Measurements from ENCODE around the gene LHFPL6. TPM values are rescaled to one million over a fixed set of nuclear protein-coding genes. Genes with fewer than 3 reads are reported as not detected.

LHFPL6 gene
- total RNA-seq, 1 donor from 2014 or later = 5.3 TPM

GRCh38 chr13:39509616-39510315 lies 93.2 kb downstream of the LHFPL6 start:
- DNase-seq (ENCODE audit: low read depth) (no peak), FAIRE-seq (no peak)
- H3K36me3 ChIP-seq (ENCODE audit: control insufficient read depth, insufficient read depth, low read length) = no peaks in the 10 kb centered on the region
- no peaks in the 10 kb centered on the region for H3K27me3 ChIP-seq (ENCODE audit: control insufficient read depth, insufficient read depth, low read length)
- no peak for TF ChIP-seq CTCF (IDR thresholded peaks at IDR 0.05; ENCODE audit: insufficient read depth, low read length, severe bottlenecking)
- H3K4me3 ChIP-seq (ENCODE audit: low read depth, low read length) = no peak overlapping the region

GRCh38 chr13:39506559-39507390 lies 96.2 kb downstream of the LHFPL6 start:
- peak; percentile 99 for DNase-seq (ENCODE audit: low read depth)

GRCh38 chr13:39505151-39505550 lies 97.8 kb downstream of the LHFPL6 start:
- FAIRE-seq (no peak), DNase-seq (ENCODE audit: low read depth) (no peak)
- Histone ChIP-seq H3K4me3 (ENCODE audit: low read depth, low read length) (no peak overlapping the region), H3K36me3 (ENCODE audit: control insufficient read depth, insufficient read depth, low read length) (no peaks in the 10 kb centered on the region), H3K27me3 (ENCODE audit: control insufficient read depth, insufficient read depth, low read length) (no peaks in the 10 kb centered on the region)
- no peak for TF ChIP-seq CTCF (IDR thresholded peaks at IDR 0.05; ENCODE audit: insufficient read depth, low read length, severe bottlenecking)

More at GRCh38 chr13:39506559-39507390, 96.2 kb downstream of the LHFPL6 start:
- Histone ChIP-seq H3K27me3 (ENCODE audit: control insufficient read depth, insufficient read depth, low read length) (no peaks in the 10 kb centered on the region), H3K36me3 (ENCODE audit: control insufficient read depth, insufficient read depth, low read length) (no peaks in the 10 kb centered on the region), H3K4me3 (ENCODE audit: low read depth, low read length) (no peak overlapping the region)
- no peak for TF ChIP-seq CTCF (IDR thresholded peaks at IDR 0.05; ENCODE audit: insufficient read depth, low read length, severe bottlenecking)
- peak; percentile 86 for FAIRE-seq

- FAIRE-seq = no peak
- H3K36me3 ChIP-seq (ENCODE audit: control insufficient read depth, insufficient read depth, low read length) = no peaks in the 10 kb centered on the region
- no peak overlapping the region for H3K4me3 ChIP-seq (ENCODE audit: low read depth, low read length)
- no peaks in the 10 kb centered on the region for H3K27me3 ChIP-seq (ENCODE audit: control insufficient read depth, insufficient read depth, low read length)
- DNase-seq (ENCODE audit: low read depth) = no peak
- TF ChIP-seq CTCF (IDR thresholded peaks at IDR 0.05; ENCODE audit: insufficient read depth, low read length, severe bottlenecking) = no peak
Measured at GRCh38 chr13:39503048-39503447, 99.9 kb downstream of the LHFPL6 start.

GRCh38 chr13:39501702-39502324 lies 101.2 kb downstream of the LHFPL6 start:
- DNase-seq (ENCODE audit: low read depth) (no peak), FAIRE-seq (no peak)
- Histone ChIP-seq H3K4me3 (ENCODE audit: low read depth, low read length) (no peak overlapping the region), H3K36me3 (ENCODE audit: control insufficient read depth, insufficient read depth, low read length) (no peaks in the 10 kb centered on the region), H3K27me3 (ENCODE audit: control insufficient read depth, insufficient read depth, low read length) (no peaks in the 10 kb centered on the region)
- no peak for TF ChIP-seq CTCF (IDR thresholded peaks at IDR 0.05; ENCODE audit: insufficient read depth, low read length, severe bottlenecking)
